Endothelial cell (in vitro differentiated cells): ENCODE measurements around the gene CTNNB1. TPM values are rescaled to one million over a fixed set of nuclear protein-coding genes. Genes with fewer than 3 reads are reported as not detected.

ENCODE experiments used
- DNase-seq: peaks from one replicate; pipeline ENCODE4 v3.0.0; 2021; ENCODE audit warnings: low spot score
- H3K27ac Mint-ChIP-seq: one replicate; pipeline ENCODE4 v1.8.0; 2021; ENCODE audit warnings: mixed read lengths, inconsistent platforms; ENCODE audit not compliant: unreplicated experiment
- H3K27me3 Mint-ChIP-seq: one replicate; pipeline ENCODE4 v1.8.0; 2021; ENCODE audit warnings: mild to moderate bottlenecking, moderate library complexity, mixed read lengths, inconsistent platforms; ENCODE audit not compliant: unreplicated experiment
- H3K36me3 Mint-ChIP-seq: one replicate; pipeline ENCODE4 v1.8.0; 2021; ENCODE audit warnings: mild to moderate bottlenecking, low read depth, mixed read lengths, inconsistent platforms; ENCODE audit not compliant: unreplicated experiment
- H3K4me1 Mint-ChIP-seq: one replicate; pipeline ENCODE4 v1.8.0; 2021; ENCODE audit warnings: mild to moderate bottlenecking, mixed read lengths, inconsistent platforms; ENCODE audit not compliant: unreplicated experiment
- H3K4me3 Mint-ChIP-seq: one replicate; pipeline ENCODE4 v1.8.0; 2021; ENCODE audit warnings: mild to moderate bottlenecking, mixed read lengths, inconsistent platforms; ENCODE audit not compliant: unreplicated experiment
- H3K9me3 Mint-ChIP-seq: one replicate; pipeline ENCODE4 v1.8.0; 2021; ENCODE audit warnings: mixed read lengths, inconsistent platforms; ENCODE audit not compliant: unreplicated experiment
- total RNA-seq: library from RNA; stranded (reverse); fragmentation: NEBNext Ultra II Directional; extraction: Animal tissue kit (Norgen Biotek cat#: 25700); gene quantifications from one replicate; pipeline ENCODE4 v1.2.1, GENCODE V29; 2021; ENCODE audit not compliant: unreplicated experiment
- TF ChIP-seq, protein P1 (sequence below): fragments of 200-600 bp; sonication (generic); IDR thresholded peaks from one replicate; pipeline ENCODE4 v1.5.0; 2021; ENCODE audit warnings: antibody characterized with exemption; ENCODE audit not compliant: unreplicated experiment

Gene CTNNB1
- total RNA-seq, 1 donor from 2014 or later: 1,051 TPM

DNA sequence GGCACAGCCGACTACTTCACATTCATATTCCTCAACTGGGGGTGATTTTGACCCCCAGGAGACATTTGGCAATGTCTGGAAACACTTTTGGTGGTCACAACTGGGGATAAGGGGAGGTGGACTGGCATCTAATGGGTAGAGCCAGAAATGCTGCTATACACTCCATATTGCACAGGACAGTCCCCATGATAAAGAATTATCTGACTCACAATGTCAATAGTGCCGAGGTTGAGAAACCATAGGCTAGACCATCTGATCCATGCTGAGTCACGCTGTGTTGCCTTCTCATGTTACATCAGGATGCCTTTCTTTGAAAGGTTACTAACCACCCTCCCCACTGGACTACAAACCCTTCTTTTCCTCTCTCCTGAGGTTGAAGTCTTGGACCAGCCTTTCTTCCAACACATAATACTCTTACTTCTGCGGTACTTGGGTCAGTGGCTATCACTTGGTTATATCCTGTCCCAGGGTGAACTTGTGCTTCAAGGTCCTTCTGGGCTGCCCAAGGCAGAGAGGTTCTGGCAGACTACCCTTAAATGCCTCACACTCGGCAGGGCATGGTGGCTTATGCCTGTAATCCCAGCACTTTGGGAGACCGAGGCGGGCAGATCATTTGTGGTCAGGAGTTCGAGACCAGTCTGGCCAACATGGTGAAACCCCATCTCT, 68.8 kb downstream of the CTNNB1 start:
- Mint-ChIP-seq H3K27ac (no peak overlapping the region), H3K4me1 (no peaks in the 10 kb centered on the region), H3K27me3 (peaks cover 6% of the 10 kb centered on the region), H3K9me3 (peaks cover 5% of the 10 kb centered on the region), H3K36me3 (peaks cover 6% of the 10 kb centered on the region), H3K4me3 (no peak overlapping the region)
- TF ChIP-seq, protein P1, sequence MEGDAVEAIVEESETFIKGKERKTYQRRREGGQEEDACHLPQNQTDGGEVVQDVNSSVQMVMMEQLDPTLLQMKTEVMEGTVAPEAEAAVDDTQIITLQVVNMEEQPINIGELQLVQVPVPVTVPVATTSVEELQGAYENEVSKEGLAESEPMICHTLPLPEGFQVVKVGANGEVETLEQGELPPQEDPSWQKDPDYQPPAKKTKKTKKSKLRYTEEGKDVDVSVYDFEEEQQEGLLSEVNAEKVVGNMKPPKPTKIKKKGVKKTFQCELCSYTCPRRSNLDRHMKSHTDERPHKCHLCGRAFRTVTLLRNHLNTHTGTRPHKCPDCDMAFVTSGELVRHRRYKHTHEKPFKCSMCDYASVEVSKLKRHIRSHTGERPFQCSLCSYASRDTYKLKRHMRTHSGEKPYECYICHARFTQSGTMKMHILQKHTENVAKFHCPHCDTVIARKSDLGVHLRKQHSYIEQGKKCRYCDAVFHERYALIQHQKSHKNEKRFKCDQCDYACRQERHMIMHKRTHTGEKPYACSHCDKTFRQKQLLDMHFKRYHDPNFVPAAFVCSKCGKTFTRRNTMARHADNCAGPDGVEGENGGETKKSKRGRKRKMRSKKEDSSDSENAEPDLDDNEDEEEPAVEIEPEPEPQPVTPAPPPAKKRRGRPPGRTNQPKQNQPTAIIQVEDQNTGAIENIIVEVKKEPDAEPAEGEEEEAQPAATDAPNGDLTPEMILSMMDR: no peak
- no peak for DNase-seq

DNA sequence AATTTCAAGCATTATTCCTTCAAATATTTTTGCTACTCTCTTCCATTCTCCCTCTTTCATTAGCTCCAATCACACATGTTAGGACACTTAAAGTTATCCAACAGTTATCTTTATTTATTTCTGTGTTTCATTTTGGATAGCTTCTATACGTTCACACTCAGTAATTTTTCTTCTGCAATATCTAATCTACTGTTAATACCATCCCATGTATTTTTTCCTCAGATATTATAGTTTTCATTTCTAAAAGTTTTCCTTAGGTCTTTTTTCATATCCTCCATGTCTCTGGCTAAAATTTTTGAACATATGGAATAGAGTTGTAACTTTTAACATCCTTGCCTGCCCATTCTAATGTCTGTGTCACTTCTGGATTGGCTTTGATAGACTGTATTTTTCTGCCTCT, 73.4 kb downstream of the CTNNB1 start:
- TF ChIP-seq, protein P1: no peak
- Mint-ChIP-seq H3K4me1 (no peaks in the 10 kb centered on the region), H3K27ac (no peak overlapping the region), H3K9me3 (peaks cover 12% of the 10 kb centered on the region), H3K27me3 (peaks cover under 1% of the 10 kb centered on the region), H3K36me3 (peaks cover 6% of the 10 kb centered on the region), H3K4me3 (no peak overlapping the region)
- no peak for DNase-seq

DNA sequence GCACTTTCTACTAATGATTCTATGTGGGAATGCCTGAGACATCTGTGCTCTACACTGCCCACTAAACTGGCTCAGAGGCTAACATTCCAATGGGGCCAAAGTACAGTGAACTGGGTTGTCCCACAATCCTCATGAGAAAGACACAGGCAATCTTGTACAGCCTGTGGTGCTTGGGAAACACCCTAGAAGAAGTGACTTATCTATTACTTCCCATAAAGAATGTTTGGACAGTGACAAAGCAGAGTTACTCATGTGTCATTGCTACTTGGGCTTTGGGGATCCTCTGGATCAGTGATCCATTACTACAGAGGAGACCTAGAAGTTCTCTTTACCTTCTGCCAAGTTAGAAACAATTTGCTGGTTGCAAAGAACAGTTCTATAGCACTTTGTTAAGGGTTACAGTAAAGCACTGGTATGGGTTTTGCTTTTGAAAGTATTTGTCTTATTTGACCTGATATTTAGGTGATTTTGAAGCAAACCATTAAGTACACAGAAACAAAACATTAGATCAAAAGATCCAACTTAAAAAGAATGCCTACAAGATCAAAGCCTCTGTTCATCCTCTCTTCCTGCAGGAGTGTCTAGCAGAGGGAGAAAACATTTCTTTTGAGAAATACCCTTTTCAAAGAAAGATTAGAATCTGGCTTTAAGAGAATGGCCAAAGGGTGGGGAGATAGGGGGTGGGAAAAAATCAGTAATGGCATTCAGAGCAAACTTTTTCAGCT, 75.8 kb downstream of the CTNNB1 start:
- H3K36me3 Mint-ChIP-seq: peaks cover 6% of the 10 kb centered on the region
- no peak overlapping the region for H3K4me3 Mint-ChIP-seq
- TF ChIP-seq, protein P1: no peak
- peaks cover 12% of the 10 kb centered on the region for H3K9me3 Mint-ChIP-seq
- no peaks in the 10 kb centered on the region for H3K27me3 Mint-ChIP-seq
- H3K27ac Mint-ChIP-seq: no peak overlapping the region
- H3K4me1 Mint-ChIP-seq: no peaks in the 10 kb centered on the region
- DNase-seq: no peak

DNA sequence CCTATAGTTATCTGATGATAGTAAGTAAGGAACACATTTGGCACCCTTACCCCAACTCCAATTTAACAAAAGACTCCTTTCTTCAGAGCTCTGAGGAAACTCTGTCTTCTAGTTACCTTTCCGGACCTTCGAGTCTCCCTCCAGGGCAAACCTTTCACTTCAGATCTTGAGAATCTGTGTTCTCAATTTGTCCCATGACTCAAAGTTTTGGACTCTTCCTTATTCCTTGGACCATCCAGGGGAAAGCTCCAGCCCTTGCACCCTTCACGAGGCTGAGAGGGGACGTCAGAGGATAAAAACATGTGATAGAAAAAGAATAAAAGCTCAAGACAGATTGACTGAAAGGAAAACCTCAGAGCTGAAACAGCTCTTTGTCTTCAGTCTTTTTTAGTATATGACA, 76.9 kb downstream of the CTNNB1 start:
- Mint-ChIP-seq H3K36me3 (peaks cover 6% of the 10 kb centered on the region), H3K4me1 (no peaks in the 10 kb centered on the region), H3K4me3 (no peak overlapping the region), H3K27me3 (no peaks in the 10 kb centered on the region), H3K27ac (no peak overlapping the region), H3K9me3 (peaks cover 12% of the 10 kb centered on the region)
- TF ChIP-seq, protein P1: no peak
- no peak for DNase-seq
